NOMO-1 treated with dmso at 0.1 percent for 144 hours (cell line): Measurements from ENCODE around the gene SHB.

Experiments
- DNase-seq: peaks from one replicate; lab custom pipeline; 2025; ENCODE audit not compliant: unreplicated experiment; lab: John Stamatoyannopoulos, UW

SHB gene

GRCh38 chr9:38043931-38044623 lies 24.9 kb downstream of the SHB start:
- no peak for DNase-seq

- DNase-seq, result no peak
These were observed 26.2 kb downstream of the SHB start for GRCh38 chr9:38042626-38043357.

GRCh38 chr9:38041564-38042243 lies 27.3 kb downstream of the SHB start:
- DNase-seq, result no peak

GRCh38 chr9:38039907-38040682 lies 28.9 kb downstream of the SHB start:
- no peak for DNase-seq

- DNase-seq, result no peak
These were observed 29.7 kb downstream of the SHB start for GRCh38 chr9:38039090-38039906.

GRCh38 chr9:38038307-38039089 lies 30.5 kb downstream of the SHB start:
- no peak for DNase-seq

GRCh38 chr9:38037981-38038306 lies 31.1 kb downstream of the SHB start:
- no peak for DNase-seq

GRCh38 chr9:38036359-38037084 lies 32.5 kb downstream of the SHB start:
- no peak for DNase-seq

- no peak for DNase-seq
These were observed 33.2 kb downstream of the SHB start for GRCh38 chr9:38035873-38036272.

GRCh38 chr9:38033941-38034340 lies 35.1 kb downstream of the SHB start:
- no peak for DNase-seq

- no peak for DNase-seq
These were observed 36.5 kb downstream of the SHB start for GRCh38 chr9:38032266-38033110.

- no peak for DNase-seq
These were observed 37.4 kb downstream of the SHB start for GRCh38 chr9:38031594-38031993.

- no peak for DNase-seq
These were observed 38.4 kb downstream of the SHB start for GRCh38 chr9:38030658-38031057.

- DNase-seq, result no peak
These were observed 39.0 kb downstream of the SHB start for GRCh38 chr9:38029915-38030638.

GRCh38 chr9:38027714-38028113 lies 41.3 kb downstream of the SHB start:
- no peak for DNase-seq

- no peak for DNase-seq
These were observed 42.0 kb downstream of the SHB start for GRCh38 chr9:38026840-38027527.
